ENCODE results near the gene PARP6.

Gene PARP6

GRCh38 chr15:72272213-72272996, at the start of gene PARP6:
PARP6 (minus strand) TSS chr15:72272554; CDS start chr15:72267477, 5,077 bp downstream.
- peak; percentile 99 for DNase-seq (ENCODE audit: low read depth)

DNA sequence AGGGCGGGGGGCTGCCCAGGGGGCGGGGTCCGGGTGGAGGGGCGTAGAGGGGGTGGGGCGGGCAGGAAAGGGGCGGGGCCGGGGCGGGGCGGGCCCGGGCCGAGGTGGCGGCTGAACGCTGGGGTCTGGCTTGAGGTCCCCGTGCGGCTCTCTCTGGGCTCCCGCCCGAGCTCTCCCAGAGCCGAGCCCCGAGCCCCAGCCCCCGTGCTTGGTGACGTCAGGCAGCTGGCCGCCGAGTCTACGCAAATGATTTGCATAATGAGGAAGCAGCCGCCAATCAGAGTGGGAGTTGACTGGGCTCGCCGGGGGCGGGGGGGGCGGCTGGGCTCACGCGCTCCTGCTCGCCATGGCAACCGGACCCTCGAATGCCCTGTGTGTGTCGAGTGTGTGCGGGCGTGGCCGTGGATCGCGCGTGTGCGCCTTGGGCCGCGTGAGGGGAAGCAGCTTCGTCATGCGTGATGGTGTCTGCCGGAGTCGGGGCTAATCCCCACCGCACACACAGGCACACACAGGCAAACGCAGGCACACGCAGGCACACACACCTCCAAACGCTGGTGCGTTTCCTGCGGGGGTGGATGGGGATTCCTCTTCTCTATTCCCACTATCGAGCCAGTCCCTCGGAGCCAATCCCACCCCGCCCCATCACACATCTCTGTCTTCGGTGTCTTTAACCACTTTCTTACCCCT, 47.8 kb upstream of the PARP6 start, which contains the start of gene CELF6:
TSS of gene CELF6 (minus strand) at position 173 of the 687 bp plus-strand sequence. CDS start 283 bp downstream, outside the sequence.
- peak; percentile 74 for DNase-seq (ENCODE audit: low read depth)

DNA sequence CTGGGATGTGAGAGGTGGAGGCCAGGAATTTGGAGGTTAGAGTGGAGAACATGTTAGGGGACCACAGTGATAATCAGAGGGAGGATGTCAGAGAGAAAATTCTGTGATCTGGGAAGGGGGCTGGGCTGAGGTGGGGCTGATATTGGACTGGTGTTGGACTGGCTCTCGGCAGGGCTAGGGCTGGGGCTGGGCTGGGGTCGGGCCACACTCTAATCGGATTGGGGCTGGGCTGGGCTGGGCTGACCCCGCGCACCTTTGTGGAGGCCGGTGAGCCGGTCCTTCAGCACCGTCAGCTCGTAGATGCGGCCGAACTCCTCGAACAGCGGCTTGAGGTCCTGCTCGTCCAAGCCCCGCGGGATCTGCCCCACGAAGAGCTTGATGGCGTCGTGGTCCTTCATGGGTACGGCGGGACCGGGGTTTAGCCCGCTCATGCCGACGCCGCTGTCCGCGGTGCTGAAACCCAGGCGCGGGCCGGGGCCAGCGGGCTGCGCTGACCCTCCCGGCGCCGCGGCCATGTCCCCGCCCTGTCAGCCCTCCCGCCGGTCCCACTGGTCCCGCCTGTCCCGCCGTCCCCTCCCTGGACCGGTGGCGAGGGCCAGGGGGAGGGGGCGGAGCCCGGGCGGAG, 47.1 kb upstream of the PARP6 start:
- DNase-seq (ENCODE audit: low read depth) = no peak

- no peak for DNase-seq (ENCODE audit: low read depth)
Observed at GRCh38 chr15:72318408-72318942, 46.1 kb upstream of the PARP6 start.

GRCh38 chr15:72315706-72316370, 43.5 kb upstream of the PARP6 start:
- no peak for DNase-seq (ENCODE audit: low read depth)

GRCh38 chr15:72313881-72314280, 41.5 kb upstream of the PARP6 start:
- DNase-seq (ENCODE audit: low read depth) = no peak

GRCh38 chr15:72313448-72313840, 41.1 kb upstream of the PARP6 start:
- no peak for DNase-seq (ENCODE audit: low read depth)

- DNase-seq (ENCODE audit: low read depth) = peak; percentile 30
Observed at GRCh38 chr15:72312605-72313447, 40.5 kb upstream of the PARP6 start.

GRCh38 chr15:72307026-72307425, 34.7 kb upstream of the PARP6 start:
- no peak for DNase-seq (ENCODE audit: low read depth)

- peak; percentile 29 for DNase-seq (ENCODE audit: low read depth)
Observed at GRCh38 chr15:72306211-72306785, 33.9 kb upstream of the PARP6 start.

- no peak for DNase-seq (ENCODE audit: low read depth)
Observed at GRCh38 chr15:72304596-72304995, 32.2 kb upstream of the PARP6 start.

DNA sequence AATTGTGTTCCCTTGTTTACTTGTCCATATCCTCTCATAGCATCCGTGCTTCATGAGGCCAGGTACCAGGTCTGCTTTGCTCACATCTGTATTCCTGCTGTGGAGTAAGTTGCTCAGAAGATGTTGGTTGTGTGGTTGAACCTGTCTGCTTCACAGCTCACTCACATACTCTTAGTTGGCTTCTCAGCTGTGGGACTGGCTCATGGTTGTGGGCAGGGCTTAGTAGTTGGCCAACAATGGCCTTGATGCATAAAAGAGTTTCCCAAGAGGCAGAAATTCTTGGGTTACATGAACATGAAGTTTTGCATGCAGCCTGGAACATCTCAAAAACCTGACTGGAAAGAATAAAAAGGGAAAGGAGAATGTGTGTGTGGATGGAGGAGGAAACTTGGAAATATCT, 30.6 kb upstream of the PARP6 start:
- no peak for DNase-seq (ENCODE audit: low read depth)

GRCh38 chr15:72289597-72290325, 17.4 kb upstream of the PARP6 start:
- DNase-seq (ENCODE audit: low read depth) = no peak

GRCh38 chr15:72288796-72289596, 16.6 kb upstream of the PARP6 start:
- no peak for DNase-seq (ENCODE audit: low read depth)

DNA sequence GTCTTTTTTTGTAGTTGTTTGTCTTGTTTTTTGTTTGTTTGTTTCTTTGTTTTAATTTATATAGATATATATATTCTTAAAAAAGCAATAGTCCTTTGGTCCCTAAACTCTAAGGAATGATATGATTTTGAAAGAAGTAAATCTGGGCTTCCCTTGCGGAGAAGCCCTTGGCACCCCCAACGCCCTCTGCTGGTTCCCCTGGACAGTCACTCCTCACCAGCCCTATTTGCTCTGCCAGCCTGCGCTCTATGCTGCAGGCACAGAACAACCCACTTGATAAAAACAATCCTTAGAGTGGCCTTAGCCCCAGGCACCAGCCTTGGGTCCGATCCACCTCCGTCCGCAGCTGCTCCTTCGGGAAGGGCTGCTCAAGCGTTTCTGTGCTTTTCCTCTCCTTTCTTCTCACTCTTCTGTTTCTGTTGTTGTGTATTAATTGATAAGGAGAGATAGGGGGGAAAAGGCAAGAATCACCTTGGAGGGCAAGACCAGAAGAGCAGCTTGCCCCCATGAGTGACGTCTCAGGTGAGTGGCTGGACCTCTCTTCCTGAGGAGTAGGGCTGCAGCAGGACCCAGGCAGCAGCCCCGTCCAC, 13.7 kb upstream of the PARP6 start:
- peak; percentile 41 for DNase-seq (ENCODE audit: low read depth)

DNA sequence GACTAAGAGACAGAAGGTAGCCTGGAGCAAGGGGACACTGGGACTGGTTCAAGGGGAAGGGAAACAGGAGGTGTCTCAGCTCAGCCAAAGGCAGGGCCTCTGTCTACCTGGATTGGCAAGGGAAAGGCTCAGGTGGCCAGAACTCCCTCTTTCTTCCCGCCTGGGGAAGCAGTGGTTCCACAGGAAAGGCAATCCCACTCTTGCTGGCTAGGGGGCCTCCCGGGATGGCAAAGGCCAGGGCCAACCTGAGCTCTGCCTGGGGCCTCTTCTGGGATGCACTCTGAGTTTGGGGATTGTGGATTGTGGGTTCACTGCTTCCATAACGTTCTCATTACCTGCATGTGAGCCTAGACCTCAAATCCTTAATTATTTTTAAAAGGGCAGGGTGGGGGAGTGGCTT, 13.0 kb upstream of the PARP6 start:
- no peak for DNase-seq (ENCODE audit: low read depth)

DNA sequence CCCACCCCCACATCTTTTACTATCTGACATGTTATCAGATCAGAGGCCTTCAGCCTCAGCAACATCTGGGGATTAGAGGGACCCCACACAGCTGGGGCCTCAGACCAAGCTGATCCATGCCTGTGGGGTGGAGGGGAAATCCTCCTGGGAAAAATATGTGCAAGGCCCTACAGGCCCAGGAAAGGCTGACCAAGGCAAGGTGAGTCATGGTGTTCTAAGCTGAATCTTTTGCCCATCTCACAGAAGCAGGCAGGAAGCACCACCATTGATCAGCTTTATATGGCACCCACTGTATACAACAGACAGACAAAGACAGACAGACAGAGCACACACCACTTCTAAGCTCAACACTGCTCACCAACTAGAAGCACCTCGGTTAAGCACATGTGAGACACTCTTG, 12.4 kb upstream of the PARP6 start:
- DNase-seq (ENCODE audit: low read depth) = no peak

- no peak for DNase-seq (ENCODE audit: low read depth)
Observed at GRCh38 chr15:72281713-72282112, 9.4 kb upstream of the PARP6 start.

- DNase-seq (ENCODE audit: low read depth) = no peak
Observed at GRCh38 chr15:72280751-72281150, 8.4 kb upstream of the PARP6 start.

All from stimulated activated CD4-positive, alpha-beta T cell treated with anti-CD3 and anti-CD28 coated beads, Interleukin-2, amount 100 ng/mL, for 4 hours (primary cell).